Measurements from ENCODE around the gene NFIX. TPM values are rescaled to one million over a fixed set of nuclear protein-coding genes. Genes with fewer than 3 reads are reported as not detected.

NFIX gene
- total RNA-seq, 1 donor from 2014 or later: 8.4 TPM

DNA sequence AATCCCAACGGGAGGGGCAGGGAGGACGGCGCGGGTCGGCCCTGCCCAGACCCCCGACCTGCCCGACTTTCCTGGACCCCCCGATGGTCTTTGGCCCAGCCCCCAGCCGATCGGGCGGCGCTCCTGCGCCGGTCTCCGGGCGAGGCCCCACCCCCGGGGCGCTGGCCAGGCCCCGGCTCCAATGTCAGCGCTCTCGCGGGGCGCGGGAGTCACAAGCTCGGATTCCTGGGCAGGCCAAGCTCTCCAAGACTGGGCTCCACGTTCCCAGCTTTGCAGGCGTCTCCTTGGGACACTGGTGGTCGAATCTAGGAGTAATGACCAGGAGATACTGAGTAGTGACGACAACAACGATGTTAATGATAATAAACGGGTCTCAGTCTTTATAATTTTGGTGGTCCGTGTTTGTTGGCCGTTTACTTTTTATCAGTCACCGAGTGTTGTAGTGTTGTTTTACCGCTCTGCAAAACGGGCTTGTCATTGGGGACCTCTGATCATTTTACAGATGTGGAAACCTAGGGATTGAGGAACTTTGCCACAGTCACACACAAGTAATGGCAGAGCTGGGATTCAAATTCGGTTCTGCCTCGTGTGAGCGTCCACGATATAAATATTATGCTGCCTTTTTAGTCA lies 49.1 kb upstream of the NFIX start:
- Mint-ChIP-seq H3K4me3 (ENCODE audit: unreplicated experiment) (peak overlapping the region; percentile 91), H3K4me1 (ENCODE audit: low read depth, unreplicated experiment) (peaks cover 22% of the 10 kb centered on the region), H3K36me3 (ENCODE audit: low read depth, unreplicated experiment) (peaks cover 17% of the 10 kb centered on the region), H3K27ac (ENCODE audit: unreplicated experiment) (peak overlapping the region; percentile 88), H3K27me3 (ENCODE audit: low read depth, unreplicated experiment) (no peaks in the 10 kb centered on the region), H3K9me3 (ENCODE audit: unreplicated experiment) (no peaks in the 10 kb centered on the region)
- DNase-seq (ENCODE audit: low read depth) (peak; percentile 67), FAIRE-seq (no peak)
- Histone ChIP-seq H3K36me3 (ENCODE audit: insufficient read depth, low read length) (peaks cover 41% of the 10 kb centered on the region), H3K9ac (ENCODE audit: low read length) (peak overlapping the region; percentile 93), H3K9me3 (ENCODE audit: insufficient read depth, low read depth, low read length) (no peaks in the 10 kb centered on the region), H3K4me3 (ENCODE audit: insufficient read depth, low read depth, low read length) (peak overlapping the region; percentile 91), H3K27me3 (ENCODE audit: insufficient read depth, low read length) (no peaks in the 10 kb centered on the region), H4K20me1 (ENCODE audit: insufficient read depth, low read length) (peaks cover 52% of the 10 kb centered on the region), H2AFZ (ENCODE audit: low read depth, low read length) (no peak overlapping the region), H3K4me1 (ENCODE audit: insufficient read depth, low read length) (peaks cover 21% of the 10 kb centered on the region), H3K4me2 (ENCODE audit: low read length) (peak overlapping the region; percentile 94), H3K79me2 (ENCODE audit: insufficient read depth, low read length) (peaks cover 68% of the 10 kb centered on the region), H3K27ac (ENCODE audit: low read depth, low read length) (peak overlapping the region; percentile 80)
- TF ChIP-seq EZH2 (IDR thresholded peaks at IDR 0.05; ENCODE audit: insufficient read depth, low read length): no peak
- no peak for TF ChIP-seq CTCF (IDR thresholded peaks at IDR 0.05; ENCODE audit: insufficient read depth, low read depth, low read length)

DNA sequence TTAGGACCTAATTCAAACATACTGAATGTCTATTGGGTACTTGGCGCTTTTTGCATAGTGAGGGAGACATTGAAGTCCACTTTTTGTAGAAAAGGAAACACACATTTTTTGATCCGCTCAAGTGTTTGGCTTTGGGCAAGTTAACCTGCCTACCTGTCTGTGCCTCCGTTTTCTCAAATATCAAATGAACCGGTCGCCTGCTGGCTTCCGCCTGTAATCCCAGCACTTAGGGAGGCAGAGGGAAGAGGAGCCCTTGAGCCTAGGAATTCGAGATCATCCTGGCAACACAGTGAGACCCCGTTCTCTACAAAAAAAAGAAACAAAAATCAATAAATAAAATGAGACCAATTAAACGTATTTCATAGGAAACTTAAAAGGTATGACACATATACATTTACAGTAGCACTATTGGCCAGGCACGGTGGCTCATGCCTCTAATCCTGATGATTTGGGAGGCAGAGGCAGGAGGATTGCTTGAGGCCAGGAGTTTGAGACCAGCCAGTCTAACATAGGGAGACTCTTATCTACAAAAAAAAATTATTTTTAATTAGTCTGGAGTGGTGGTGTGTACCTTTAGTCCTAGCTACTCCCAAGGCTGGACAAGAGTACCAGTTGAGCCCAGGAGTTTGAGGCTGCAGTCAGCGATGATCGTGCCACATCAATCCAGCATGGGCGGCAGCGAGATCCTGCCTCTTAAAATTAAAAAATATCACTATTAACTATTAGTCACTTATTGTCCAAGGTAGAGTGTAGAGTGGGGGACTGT lies 48.4 kb upstream of the NFIX start:
- H3K9me3 Mint-ChIP-seq (ENCODE audit: unreplicated experiment): no peaks in the 10 kb centered on the region
- peaks cover 22% of the 10 kb centered on the region for H3K4me1 Mint-ChIP-seq (ENCODE audit: low read depth, unreplicated experiment)
- Histone ChIP-seq H2AFZ (ENCODE audit: low read depth, low read length) (no peak overlapping the region), H3K27ac (ENCODE audit: low read depth, low read length) (peak overlapping the region; percentile 80), H3K27me3 (ENCODE audit: insufficient read depth, low read length) (no peaks in the 10 kb centered on the region), H3K36me3 (ENCODE audit: insufficient read depth, low read length) (peaks cover 41% of the 10 kb centered on the region), H3K4me1 (ENCODE audit: insufficient read depth, low read length) (peaks cover 20% of the 10 kb centered on the region), H3K9ac (ENCODE audit: low read length) (peak overlapping the region; percentile 93), H3K9me3 (ENCODE audit: insufficient read depth, low read depth, low read length) (no peaks in the 10 kb centered on the region), H3K4me3 (ENCODE audit: insufficient read depth, low read depth, low read length) (peak overlapping the region; percentile 91), H4K20me1 (ENCODE audit: insufficient read depth, low read length) (peaks cover 48% of the 10 kb centered on the region), H3K79me2 (ENCODE audit: insufficient read depth, low read length) (peaks cover 62% of the 10 kb centered on the region), H3K4me2 (ENCODE audit: low read length) (peak overlapping the region; percentile 94)
- TF ChIP-seq CTCF (IDR thresholded peaks at IDR 0.05; ENCODE audit: insufficient read depth, low read depth, low read length) (no peak), EZH2 (IDR thresholded peaks at IDR 0.05; ENCODE audit: insufficient read depth, low read length) (no peak)
- H3K4me3 Mint-ChIP-seq (ENCODE audit: unreplicated experiment): peak overlapping the region; percentile 91
- H3K27ac Mint-ChIP-seq (ENCODE audit: unreplicated experiment): peak overlapping the region; percentile 88
- DNase-seq (ENCODE audit: low read depth): no peak
- peak; percentile 29 for FAIRE-seq
- H3K36me3 Mint-ChIP-seq (ENCODE audit: low read depth, unreplicated experiment): peaks cover 16% of the 10 kb centered on the region
- H3K27me3 Mint-ChIP-seq (ENCODE audit: low read depth, unreplicated experiment): no peaks in the 10 kb centered on the region

Data from astrocyte (in vitro differentiated cells and primary cell).